Subcutaneous adipose tissue (tissue), 4 donors: ENCODE results near the gene TGFBR2. TPM values are rescaled to one million over a fixed set of nuclear protein-coding genes. Genes with fewer than 3 reads are reported as not detected.

Source experiments
- CTCF ChIP-seq: fragments of 450-650 bp; IDR thresholded peaks from one replicate; pipeline ENCODE4 v1.5.1; 2016; ENCODE audit warnings: low read depth, mild to moderate bottlenecking, control low read depth, antibody characterized with exemption, moderate library complexity
- total RNA-seq, 4 donors: library from RNA; depleted of rRNA; stranded (reverse); fragments of >200 nt; gene quantifications; one replicate each; pipeline ENCODE4 v1.1.0, GENCODE V29; 2016

TGFBR2 gene
- total RNA-seq, 4 donors from 2014 or later: 237 to 388 (median 287) TPM

- TF ChIP-seq CTCF: no peak
These were observed 89.1 kb downstream of the TGFBR2 start for GRCh38 chr3:30695302-30696061.

GRCh38 chr3:30696403-30696819 lies 90.0 kb downstream of the TGFBR2 start:
- TF ChIP-seq CTCF: no peak

DNA sequence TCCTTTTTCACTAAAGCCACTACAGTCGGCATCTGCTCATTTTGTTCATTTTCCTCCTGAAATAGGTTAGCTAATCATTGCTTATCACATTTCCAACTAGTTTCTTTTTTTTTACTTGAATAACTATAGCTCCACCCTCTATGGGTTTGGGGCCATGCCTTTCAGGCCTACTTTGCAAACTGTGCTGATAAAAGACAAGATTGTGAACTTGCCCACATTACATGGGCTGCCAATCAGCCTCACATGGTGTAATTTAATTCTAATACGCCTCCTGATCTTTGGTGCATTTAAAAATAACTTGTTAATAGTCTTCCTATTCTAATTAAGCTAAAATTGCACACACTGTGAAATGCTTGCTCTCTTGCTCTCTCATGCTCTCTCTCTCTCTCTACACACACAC lies 90.5 kb downstream of the TGFBR2 start:
- TF ChIP-seq CTCF: no peak

- TF ChIP-seq CTCF: no peak
These were observed 92.1 kb downstream of the TGFBR2 start for GRCh38 chr3:30698549-30698948.

DNA sequence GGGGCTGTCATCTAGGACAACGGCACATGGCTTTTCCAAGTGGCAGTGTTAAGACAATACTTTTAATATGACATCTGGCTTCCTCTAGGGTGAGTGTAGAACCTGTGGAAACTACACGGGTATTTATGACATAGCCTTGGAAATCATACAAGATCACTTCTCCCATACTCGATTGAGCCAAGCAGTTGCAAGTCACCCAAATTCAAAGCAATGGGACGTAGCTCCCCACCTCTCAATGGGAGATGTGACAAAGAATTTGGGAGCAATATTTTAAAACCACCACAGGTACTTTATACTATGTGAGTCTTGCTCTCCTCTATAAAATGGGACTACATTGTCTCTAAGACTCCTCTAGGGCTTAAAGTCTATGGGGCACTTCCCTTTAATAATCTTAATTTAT lies 93.5 kb downstream of the TGFBR2 start:
- no peak for TF ChIP-seq CTCF

DNA sequence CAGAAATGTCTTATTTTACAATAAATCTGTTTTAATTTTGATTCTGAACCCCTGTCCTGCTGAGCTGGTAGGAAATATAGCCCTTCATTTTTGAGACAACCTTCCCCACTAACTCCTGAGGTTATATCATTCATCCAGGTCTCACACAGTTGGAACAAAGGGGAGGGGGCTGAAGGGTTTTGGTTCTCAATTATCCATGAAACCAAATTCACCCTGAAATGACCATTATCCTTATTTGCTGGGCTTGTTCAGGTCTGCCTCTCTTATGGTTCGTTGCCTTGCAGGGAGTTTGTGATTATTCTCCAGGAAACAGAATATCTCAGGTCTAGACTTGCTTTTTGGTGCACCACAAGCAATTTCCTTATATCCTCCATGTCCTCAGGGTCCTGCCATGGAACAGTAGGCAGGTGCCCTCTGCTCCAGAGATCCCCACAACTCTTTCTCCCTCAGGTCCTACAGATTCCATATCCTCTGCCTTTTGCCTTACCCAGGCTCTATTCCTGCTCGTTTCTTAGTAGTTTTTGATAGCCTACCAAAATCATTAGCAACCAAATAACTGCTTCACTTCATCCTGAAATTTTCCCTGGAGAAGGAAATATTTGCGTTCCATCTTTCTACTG lies 94.4 kb downstream of the TGFBR2 start:
- no peak for TF ChIP-seq CTCF

- TF ChIP-seq CTCF: no peak
These were observed 95.8 kb downstream of the TGFBR2 start for GRCh38 chr3:30702038-30702827.
